SK-N-SH (cell line): Measurements from ENCODE around the gene MEGF10.

Source experiments
- EP300 ChIP-seq, 2 experiments: IDR thresholded peaks; 2 replicates each; pipeline versions ENCODE4 v1.4.0 to v1.6.1; 2012; ENCODE audit warnings: borderline replicate concordance in 1 of 2, low read depth in 1 of 2, low read length in 1 of 2
- EZH2phosphoT487 ChIP-seq: fragments of 200-600 bp; sonication (generic); IDR thresholded peaks from 2 replicates; pipeline ENCODE4 v1.6.1; 2017; ENCODE audit warnings: low read depth, mixed run types, mild to moderate bottlenecking, antibody characterized with exemption, moderate library complexity, borderline replicate concordance
- POLR2AphosphoS5 ChIP-seq: IDR thresholded peaks from 2 replicates; pipeline ENCODE4 v1.6.1; 2012; ENCODE audit warnings: low read depth, low read length
- RAD21 ChIP-seq: IDR thresholded peaks from 2 replicates; pipeline ENCODE4 v1.6.1; 2012; ENCODE audit warnings: mild to moderate bottlenecking, low read length
- RFX5 ChIP-seq: IDR thresholded peaks from 2 replicates; pipeline ENCODE4 v1.6.1; 2012; ENCODE audit warnings: mild to moderate bottlenecking, improper control_type of control experiment, low read length
- TAF1 ChIP-seq: IDR thresholded peaks from 2 replicates; pipeline ENCODE4 v1.6.1; 2012; ENCODE audit warnings: low read depth, mild to moderate bottlenecking, low read length, moderate library complexity, borderline replicate concordance
- TCF12 ChIP-seq: IDR thresholded peaks from 2 replicates; pipeline ENCODE4 v1.4.0; 2012
- YY1 ChIP-seq: IDR thresholded peaks from 2 replicates; pipeline ENCODE4 v1.4.0; 2012; ENCODE audit warnings: low read depth, mild to moderate bottlenecking
- TF ChIP-seq, protein P1 (sequence below): fragments of 200-600 bp; sonication (generic); IDR thresholded peaks from 2 replicates; pipeline ENCODE4 v1.6.1; 2017; ENCODE audit warnings: antibody characterized with exemption, mild to moderate bottlenecking, moderate library complexity

DNA sequence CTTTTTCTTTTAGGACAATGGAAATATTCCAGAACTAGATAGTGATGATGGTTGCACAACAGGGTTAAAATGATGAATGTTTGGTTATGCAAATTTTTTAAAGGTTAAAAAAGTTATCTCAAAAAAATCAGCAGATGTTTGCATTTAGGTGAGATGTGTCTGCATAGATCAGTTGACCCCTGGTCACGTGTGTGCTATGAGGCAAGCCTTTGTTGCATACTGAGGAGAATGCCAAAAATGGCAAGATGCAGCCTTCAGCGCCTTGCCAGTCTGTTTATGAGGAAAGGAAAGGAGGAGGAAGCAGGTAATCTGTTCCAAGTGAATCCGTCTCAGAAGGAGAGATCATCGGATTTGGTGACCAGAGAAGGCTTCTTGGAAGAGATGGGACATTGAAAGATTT lies 11.9 kb downstream of the MEGF10 start:
- TF ChIP-seq EZH2phosphoT487 (no peak), TAF1 (no peak), TCF12 (no peak), EP300 (IDR thresholded peaks at IDR 0.05; ENCODE audit: borderline replicate concordance in 1 of 2, low read depth in 1 of 2, low read length in 1 of 2) (no peak), YY1 (no peak), RFX5 (no peak), POLR2AphosphoS5 (no peak), RAD21 (no peak)
- TF ChIP-seq, protein P1, sequence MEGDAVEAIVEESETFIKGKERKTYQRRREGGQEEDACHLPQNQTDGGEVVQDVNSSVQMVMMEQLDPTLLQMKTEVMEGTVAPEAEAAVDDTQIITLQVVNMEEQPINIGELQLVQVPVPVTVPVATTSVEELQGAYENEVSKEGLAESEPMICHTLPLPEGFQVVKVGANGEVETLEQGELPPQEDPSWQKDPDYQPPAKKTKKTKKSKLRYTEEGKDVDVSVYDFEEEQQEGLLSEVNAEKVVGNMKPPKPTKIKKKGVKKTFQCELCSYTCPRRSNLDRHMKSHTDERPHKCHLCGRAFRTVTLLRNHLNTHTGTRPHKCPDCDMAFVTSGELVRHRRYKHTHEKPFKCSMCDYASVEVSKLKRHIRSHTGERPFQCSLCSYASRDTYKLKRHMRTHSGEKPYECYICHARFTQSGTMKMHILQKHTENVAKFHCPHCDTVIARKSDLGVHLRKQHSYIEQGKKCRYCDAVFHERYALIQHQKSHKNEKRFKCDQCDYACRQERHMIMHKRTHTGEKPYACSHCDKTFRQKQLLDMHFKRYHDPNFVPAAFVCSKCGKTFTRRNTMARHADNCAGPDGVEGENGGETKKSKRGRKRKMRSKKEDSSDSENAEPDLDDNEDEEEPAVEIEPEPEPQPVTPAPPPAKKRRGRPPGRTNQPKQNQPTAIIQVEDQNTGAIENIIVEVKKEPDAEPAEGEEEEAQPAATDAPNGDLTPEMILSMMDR = no peak
